Measurements from ENCODE around the gene CCDC15. TPM values are rescaled to one million over a fixed set of nuclear protein-coding genes. Genes with fewer than 3 reads are reported as not detected.

CCDC15 gene
- 1 to 10 TPM; 1.4 to 3.4 (median 2.1) TPM for total RNA-seq
- 3.2 TPM for total RNA-seq (2013)
- total RNA-seq = 1.3 to 10.8 (median 4.7) reads per million in 29 experiments

- H3K27ac ChIP-seq (ENCODE audit: low read length) = peak within 1 kb of the TSS; percentile 88
- ChIA-PET POLR2A (interaction anchor here (0.6 to 1.7 kb wide), 9 partner anchors 33 to 1261 kb away, joined by 3 to 9 read pairs (median 4); partner anchors contain the start of gene TMEM218 (in 2 of the 2)), CTCF (interaction anchor here (0.5 to 3.1 kb wide), 11 partner anchors 78 to 934 kb away, joined by 3 to 21 read pairs (median 4); partner anchors contain the start of genes HYLS1 (in 1 of the 2) and TMEM218 (in 1 of the 2))
- H3K36me3 ChIP-seq (ENCODE audit: control insufficient read depth in 2 of 2, extremely low read depth in 1 of 2, insufficient read depth in 1 of 2, low read length in 1 of 2) = no peaks in the 10 kb centered on the region
- H3K9me3 ChIP-seq = no peaks in the 10 kb centered on the region
- no peaks in the 10 kb centered on the region for H3K27me3 ChIP-seq (replicated peaks in 1 of 2; ENCODE audit: control insufficient read depth in 2 of 2, extremely low read depth in 1 of 2, insufficient read depth in 2 of 2, low read length in 1 of 2)
- no peaks in the 10 kb centered on the region for H3K27me3 Mint-ChIP-seq
- DNase-seq = peak; percentile 89 to 97 (median 93)
- no peak within 1 kb of the TSS for H3K27ac Mint-ChIP-seq
- WGBS (ENCODE audit: insufficient coverage) = under 1% methylated on average over 47 of the region's 54 CpGs
- H3K36me3 Mint-ChIP-seq = peaks cover 2% of the 10 kb centered on the region
- ATAC-seq (replicated peaks in 1 of 4) = peak; percentile 95 to 98 (median 97)
- H3K4me3 Mint-ChIP-seq = no peak within 1 kb of the TSS
- H3K4me1 Mint-ChIP-seq = peaks cover 0 to 1% (median under 1%) of the 10 kb centered on the region in 3 donors
- peak within 1 kb of the TSS; percentile 82 to 90 for H3K4me3 ChIP-seq (ENCODE audit: control insufficient read depth in 1 of 2, extremely low read depth in 1 of 2, low read length in 1 of 2)
- H3K9me3 Mint-ChIP-seq = peaks cover 0 to 2% (median 0%) of the 10 kb centered on the region in 3 donors
- peaks cover 24 to 40% of the 10 kb centered on the region in 2 experiments for H3K4me1 ChIP-seq (ENCODE audit: control insufficient read depth in 1 of 2, extremely low read depth in 1 of 2, insufficient read depth in 2 of 2, low read length in 2 of 2)
These were observed at the start of gene CCDC15 for GRCh38 chr11:124953753-124954589. Gene CCDC15 (plus strand): TSS chr11:124954202. CDS start chr11:124954733, 531 bp downstream.

- Mint-ChIP-seq H3K27ac (no peak overlapping the region), H3K4me3 (no peak overlapping the region), H3K27me3 (peaks cover 3 to 6% of the 10 kb centered on the region in 2 donors), H3K4me1 (peaks cover 0 to 2% (median 2%) of the 10 kb centered on the region in 3 donors), H3K9me3 (peaks cover 5 to 13% (median 7%) of the 10 kb centered on the region in 3 donors), H3K36me3 (peaks cover 5% of the 10 kb centered on the region)
- Histone ChIP-seq H3K27me3 (replicated peaks in 1 of 2; ENCODE audit: control insufficient read depth in 2 of 2, extremely low read depth in 1 of 2, insufficient read depth in 2 of 2, low read length in 1 of 2) (peaks cover 0 to 4% of the 10 kb centered on the region in 2 experiments), H3K4me3 (ENCODE audit: control insufficient read depth in 1 of 2, extremely low read depth in 1 of 2, low read length in 1 of 2) (no peak overlapping the region), H3K36me3 (ENCODE audit: control insufficient read depth in 2 of 2, extremely low read depth in 1 of 2, insufficient read depth in 1 of 2, low read length in 1 of 2) (no peaks in the 10 kb centered on the region), H3K27ac (ENCODE audit: low read length) (no peak overlapping the region), H3K9me3 (no peaks in the 10 kb centered on the region), H3K4me1 (ENCODE audit: control insufficient read depth in 1 of 2, extremely low read depth in 1 of 2, insufficient read depth in 2 of 2, low read length in 2 of 2) (peaks cover 0 to 8% of the 10 kb centered on the region in 2 experiments)
- ATAC-seq (replicated peaks in 1 of 4) (peak in 1 of 4 experiments; percentile 43), DNase-seq (peak in 3 of 35 experiments; percentile 8 to 30 (median 11))
- WGBS (ENCODE audit: insufficient coverage) = 87% methylated on average over 2 of the region's 3 CpGs
- ChIA-PET CTCF (interaction anchor here in 1 of 2 donors (0.7 kb wide), 1 partner anchor 22 kb away, joined by 3 read pairs; no protein-coding TSS in a partner anchor), POLR2A (no interaction called here)
These were observed 38.2 kb upstream of the CCDC15 start for GRCh38 chr11:124915541-124916369.

- CTCF ChIA-PET = interaction anchor here in 1 of 2 donors (0.6 kb wide), 1 partner anchor 208 kb away, joined by 7 read pairs; no protein-coding TSS in a partner anchor
- ATAC-seq (replicated peaks in 1 of 4) = no peak
- POLR2A ChIA-PET = no interaction called here
- peaks cover 5 to 13% (median 7%) of the 10 kb centered on the region in 3 donors for H3K9me3 Mint-ChIP-seq
- Histone ChIP-seq H3K27me3 (replicated peaks in 1 of 2; ENCODE audit: control insufficient read depth in 2 of 2, extremely low read depth in 1 of 2, insufficient read depth in 2 of 2, low read length in 1 of 2) (peaks cover 0 to 6% of the 10 kb centered on the region in 2 experiments), H3K9me3 (no peaks in the 10 kb centered on the region), H3K36me3 (ENCODE audit: control insufficient read depth in 2 of 2, extremely low read depth in 1 of 2, insufficient read depth in 1 of 2, low read length in 1 of 2) (no peaks in the 10 kb centered on the region), H3K4me1 (ENCODE audit: control insufficient read depth in 1 of 2, extremely low read depth in 1 of 2, insufficient read depth in 2 of 2, low read length in 2 of 2) (peaks cover 1 to 11% of the 10 kb centered on the region in 2 experiments), H3K4me3 (ENCODE audit: control insufficient read depth in 1 of 2, extremely low read depth in 1 of 2, low read length in 1 of 2) (no peak overlapping the region), H3K27ac (ENCODE audit: low read length) (no peak overlapping the region)
- H3K4me1 Mint-ChIP-seq = peaks cover 0 to 3% (median 3%) of the 10 kb centered on the region in 3 donors
- H3K36me3 Mint-ChIP-seq = peaks cover 5% of the 10 kb centered on the region
- H3K27me3 Mint-ChIP-seq = peaks cover 3 to 6% of the 10 kb centered on the region in 2 donors
- H3K4me3 Mint-ChIP-seq = no peak overlapping the region
- DNase-seq = no peak
- no peak overlapping the region for H3K27ac Mint-ChIP-seq
These were observed 37.7 kb upstream of the CCDC15 start for GRCh38 chr11:124916370-124916710.

- POLR2A ChIA-PET = no interaction called here
- Histone ChIP-seq H3K4me3 (ENCODE audit: control insufficient read depth in 1 of 2, extremely low read depth in 1 of 2, low read length in 1 of 2) (no peak overlapping the region), H3K4me1 (ENCODE audit: control insufficient read depth in 1 of 2, extremely low read depth in 1 of 2, insufficient read depth in 2 of 2, low read length in 2 of 2) (peaks cover 4 to 20% of the 10 kb centered on the region in 2 experiments), H3K36me3 (ENCODE audit: control insufficient read depth in 2 of 2, extremely low read depth in 1 of 2, insufficient read depth in 1 of 2, low read length in 1 of 2) (no peaks in the 10 kb centered on the region), H3K27me3 (replicated peaks in 1 of 2; ENCODE audit: control insufficient read depth in 2 of 2, extremely low read depth in 1 of 2, insufficient read depth in 2 of 2, low read length in 1 of 2) (peaks cover 0 to 7% of the 10 kb centered on the region in 2 experiments), H3K27ac (ENCODE audit: low read length) (no peak overlapping the region), H3K9me3 (no peaks in the 10 kb centered on the region)
- Mint-ChIP-seq H3K4me1 (peaks cover 6 to 8% (median 6%) of the 10 kb centered on the region in 3 donors), H3K4me3 (no peak overlapping the region), H3K9me3 (peaks cover 0 to 6% (median 2%) of the 10 kb centered on the region in 3 donors), H3K27me3 (peaks cover 3 to 5% of the 10 kb centered on the region in 2 donors), H3K27ac (no peak overlapping the region), H3K36me3 (no peaks in the 10 kb centered on the region)
- 81% methylated on average over 3 of the region's 6 CpGs for WGBS (ENCODE audit: insufficient coverage)
- DNase-seq = no peak
- CTCF ChIA-PET = interaction anchor here in 1 of 2 donors (0.6 kb wide), 1 partner anchor 207 kb away, joined by 7 read pairs; no protein-coding TSS in a partner anchor
- ATAC-seq (replicated peaks in 1 of 4) = no peak
These were observed 36.8 kb upstream of the CCDC15 start for GRCh38 chr11:124917115-124917637.

GRCh38 chr11:124918950-124919349 is 35.1 kb upstream of the CCDC15 start, which contains the start of gene HEPN1:
Gene HEPN1 (plus strand): TSS chr11:124919250.
- Mint-ChIP-seq H3K36me3 (no peaks in the 10 kb centered on the region), H3K27me3 (peaks cover 3 to 5% of the 10 kb centered on the region in 2 donors), H3K4me1 (peaks cover 20 to 22% (median 22%) of the 10 kb centered on the region in 3 donors), H3K4me3 (peak within 1 kb of the TSS in 1 of 3 donors; percentile 65), H3K27ac (no peak within 1 kb of the TSS), H3K9me3 (no peaks in the 10 kb centered on the region)
- H3K27me3 ChIP-seq (replicated peaks in 1 of 2; ENCODE audit: control insufficient read depth in 2 of 2, extremely low read depth in 1 of 2, insufficient read depth in 2 of 2, low read length in 1 of 2) = peaks cover 0 to 7% of the 10 kb centered on the region in 2 experiments
- ATAC-seq (replicated peaks in 1 of 4) (no peak), DNase-seq (no peak)
- H3K9me3 ChIP-seq = no peaks in the 10 kb centered on the region
- no peak within 1 kb of the TSS for H3K27ac ChIP-seq (ENCODE audit: low read length)
- H3K4me3 ChIP-seq (ENCODE audit: control insufficient read depth in 1 of 2, extremely low read depth in 1 of 2, low read length in 1 of 2) = no peak within 1 kb of the TSS
- H3K36me3 ChIP-seq (ENCODE audit: control insufficient read depth in 2 of 2, extremely low read depth in 1 of 2, insufficient read depth in 1 of 2, low read length in 1 of 2) = no peaks in the 10 kb centered on the region
- 92% methylated on average over 3 of the region's 3 CpGs for WGBS (ENCODE audit: insufficient coverage)
- ChIA-PET CTCF (interaction anchor here in 1 of 2 donors (1.5 kb wide), 1 partner anchor 42 kb away, joined by 5 read pairs; no protein-coding TSS in a partner anchor), POLR2A (no interaction called here)
- peaks cover 14 to 37% of the 10 kb centered on the region in 2 experiments for H3K4me1 ChIP-seq (ENCODE audit: control insufficient read depth in 1 of 2, extremely low read depth in 1 of 2, insufficient read depth in 2 of 2, low read length in 2 of 2)
